Uterus (tissue), 4 donors: Measurements from ENCODE around the gene EFEMP2. TPM values are rescaled to one million over a fixed set of nuclear protein-coding genes. Genes with fewer than 3 reads are reported as not detected.

ENCODE experiments used
- DNase-seq, 2 donors: peaks; one replicate each; pipeline ENCODE4 v3.0.0-alpha.2; 2019 to 2020
- H3K27ac ChIP-seq, 2 donors: fragments of 200-600 bp; sonication (generic); 1 replicate in 1 of 2; 2 replicates in 1 of 2; pipeline ENCODE4 v1.5.1; 2016 to 2018
- H3K27me3 ChIP-seq, 2 donors: fragments of 200-600 bp; sonication (generic); one replicate each; pipeline ENCODE4 v1.5.1; 2018 to 2019; ENCODE audit warnings: control low read depth in 1 of 2
- H3K36me3 ChIP-seq, 2 donors: fragments of 200-600 bp; sonication (generic); one replicate each; pipeline ENCODE4 v1.5.1; 2019; ENCODE audit warnings: control low read depth in 1 of 2
- H3K4me1 ChIP-seq, 2 donors: fragments of 200-600 bp; sonication (generic); one replicate each; pipeline ENCODE4 v1.5.1; 2018 to 2019; ENCODE audit warnings: control low read depth in 1 of 2
- H3K4me3 ChIP-seq, 2 donors: fragments of 200-600 bp; sonication (generic); 1 replicate in 1 of 2; 2 replicates in 1 of 2; pipeline ENCODE4 v1.5.1; 2018 to 2019; ENCODE audit warnings: mild to moderate bottlenecking in 1 of 2
- H3K9me3 ChIP-seq, 2 donors: fragments of 200-600 bp; sonication (generic); one replicate each; pipeline ENCODE4 v1.5.1; 2019; ENCODE audit warnings: control low read depth in 1 of 2
- CTCF ChIP-seq, 4 experiments: fragments of 200-600 bp in 2 of 4; fragments of 450-650 bp in 2 of 4; sonication (generic) in 2 of 4; IDR thresholded peaks; one replicate each; pipeline ENCODE4 v1.5.1; 2016 to 2019; ENCODE audit warnings: antibody characterized with exemption in 4 of 4, mild to moderate bottlenecking in 2 of 4, moderate library complexity in 1 of 4
- POLR2A ChIP-seq, 2 donors: fragments of 450-650 bp; IDR thresholded peaks; one replicate each; pipeline ENCODE4 v1.6.1; 2016; ENCODE audit warnings: antibody characterized with exemption in 2 of 2, mild to moderate bottlenecking in 1 of 2, moderate library complexity in 1 of 2
- intact Hi-C: fragments of 100-400 bp; cut with DNase I; formaldehyde crosslinking; loops from one replicate; pipeline ENCODE4 v1.15.1; 2023; ENCODE audit warnings: low total_unique reads
- total RNA-seq, 4 donors: library from RNA; depleted of rRNA in 3 of 4; stranded (reverse); fragments of >200 nt in 3 of 4; gene quantifications; one replicate each; pipeline versions ENCODE4 v1.1.0 to v1.2.4, GENCODE V29; 2014 to 2023
- donor health status: DM: yes; HTN: yes; CAD: no.

EFEMP2 gene
- total RNA-seq, 4 donors from 2014 or later, result 56.1 to 165 (median 87.3) TPM

DNA sequence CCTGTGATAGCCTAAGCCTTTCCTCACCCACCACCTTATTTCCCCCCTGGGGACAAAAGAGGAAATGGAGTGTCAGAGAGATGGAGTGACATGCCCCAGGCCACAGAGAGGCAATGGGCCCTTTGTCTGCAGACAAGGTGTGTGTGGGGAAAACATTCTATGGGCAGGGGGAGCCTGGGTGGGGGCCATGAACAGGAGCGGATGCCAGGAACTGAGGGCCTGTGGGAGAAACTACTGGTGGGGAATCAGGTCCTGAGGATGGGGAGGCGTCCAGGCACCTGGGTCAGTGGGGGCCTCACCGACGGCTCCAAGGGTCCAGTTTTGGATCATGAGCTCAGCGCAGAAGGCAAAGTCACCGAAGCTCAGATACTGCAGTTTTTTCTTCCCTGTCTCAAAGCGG, 12.6 kb upstream of the EFEMP2 start:
- DNase-seq, result no peak
- Histone ChIP-seq H3K9me3 (no peaks in the 10 kb centered on the region), H3K4me3 (no peak overlapping the region), H3K27me3 (no peaks in the 10 kb centered on the region), H3K4me1 (peaks cover 4 to 9% of the 10 kb centered on the region in 2 donors), H3K36me3 (no peaks in the 10 kb centered on the region), H3K27ac (peak overlapping the region in 1 of 2 donors; percentile 38)
- TF ChIP-seq CTCF (IDR thresholded peaks at IDR 0.05) (no peak), POLR2A (IDR thresholded peaks at IDR 0.05) (no peak)
- intact Hi-C loops, result no loop called here

GRCh38 chr11:65884716-65885092, 12.1 kb upstream of the EFEMP2 start:
- peak; percentile 68 to 73 for DNase-seq
- Histone ChIP-seq H3K4me1 (peaks cover 4 to 9% of the 10 kb centered on the region in 2 donors), H3K4me3 (no peak overlapping the region), H3K36me3 (no peaks in the 10 kb centered on the region), H3K9me3 (no peaks in the 10 kb centered on the region), H3K27ac (peak overlapping the region; percentile 24 to 38), H3K27me3 (no peaks in the 10 kb centered on the region)
- TF ChIP-seq POLR2A (IDR thresholded peaks at IDR 0.05) (no peak), CTCF (IDR thresholded peaks at IDR 0.05) (peak; percentile 97 to 99 (median 98))
- intact Hi-C loops, result loop anchor here (5.0 kb wide), 1 partner anchor 103 kb away; no protein-coding TSS in a partner anchor

DNA sequence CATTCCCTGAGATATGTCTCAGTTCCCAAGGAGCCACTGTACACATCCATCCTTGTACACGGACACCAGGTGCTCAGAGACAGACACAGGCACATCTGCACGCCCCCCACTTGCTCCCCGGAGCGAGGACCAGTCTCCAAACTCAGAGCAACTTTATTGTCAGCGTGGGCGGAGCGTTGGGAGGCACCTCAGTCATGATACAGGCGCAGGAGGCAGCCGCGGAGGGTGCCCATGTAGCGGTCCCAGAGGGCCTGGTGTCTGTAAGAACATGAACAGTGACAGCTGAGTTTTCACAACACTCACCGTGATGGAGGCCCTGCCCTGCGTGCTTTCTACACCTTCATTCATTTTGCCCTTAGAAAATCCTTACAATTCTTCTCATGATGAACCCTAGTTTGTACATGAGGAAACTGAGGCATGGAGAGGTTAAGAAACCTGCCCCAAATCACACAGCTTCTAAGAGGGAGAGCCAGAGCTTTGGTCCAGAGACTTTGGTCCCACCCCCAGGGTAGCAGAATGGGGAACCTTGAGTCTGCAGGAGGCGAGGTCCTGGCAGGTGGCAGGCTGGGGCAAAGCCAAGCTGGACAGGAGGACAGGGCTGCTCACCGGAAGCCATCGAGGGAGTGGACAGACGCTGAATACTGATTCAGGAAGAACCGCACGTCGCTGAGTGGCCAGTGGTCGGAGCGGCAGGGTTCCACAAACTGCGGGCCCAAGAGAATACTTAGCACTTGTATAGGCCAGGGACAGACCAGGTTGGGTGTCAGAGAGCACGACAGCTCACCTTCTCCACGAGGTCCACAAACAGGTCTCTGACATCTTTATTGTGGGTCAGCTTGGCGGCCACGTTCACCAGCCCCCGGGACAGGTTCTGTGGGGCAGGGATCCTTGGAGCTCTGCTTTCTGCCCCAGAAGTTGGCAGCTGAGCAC, 11.5 kb upstream of the EFEMP2 start:
- H3K36me3 ChIP-seq, result no peaks in the 10 kb centered on the region
- peaks cover 4 to 9% of the 10 kb centered on the region in 2 donors for H3K4me1 ChIP-seq
- TF ChIP-seq POLR2A (IDR thresholded peaks at IDR 0.05) (no peak), CTCF (IDR thresholded peaks at IDR 0.05) (no peak)
- H3K4me3 ChIP-seq, result no peak overlapping the region
- no peak for DNase-seq
- no peaks in the 10 kb centered on the region for H3K9me3 ChIP-seq
- H3K27me3 ChIP-seq, result no peaks in the 10 kb centered on the region
- peak overlapping the region; percentile 24 to 38 for H3K27ac ChIP-seq
- intact Hi-C loops, result loop anchor here (5.0 kb wide), 1 partner anchor 103 kb away; no protein-coding TSS in a partner anchor

GRCh38 chr11:65883058-65883761, 10.6 kb upstream of the EFEMP2 start:
- intact Hi-C loops, result loop anchor here (5.0 kb wide), 1 partner anchor 104 kb away; no protein-coding TSS in a partner anchor
- H3K27me3 ChIP-seq, result no peaks in the 10 kb centered on the region
- peaks cover 4 to 9% of the 10 kb centered on the region in 2 donors for H3K4me1 ChIP-seq
- no peak overlapping the region for H3K4me3 ChIP-seq
- H3K36me3 ChIP-seq, result no peaks in the 10 kb centered on the region
- no peak for DNase-seq
- no peak overlapping the region for H3K27ac ChIP-seq
- TF ChIP-seq POLR2A (IDR thresholded peaks at IDR 0.05), result no peak
- TF ChIP-seq CTCF (IDR thresholded peaks at IDR 0.05), result no peak
- no peaks in the 10 kb centered on the region for H3K9me3 ChIP-seq
